ENCODE data around the gene POLR1A.
A peak's percentile ranks its signal among the peaks of the same experiment; 100 is the strongest.

POLR1A gene

DNA sequence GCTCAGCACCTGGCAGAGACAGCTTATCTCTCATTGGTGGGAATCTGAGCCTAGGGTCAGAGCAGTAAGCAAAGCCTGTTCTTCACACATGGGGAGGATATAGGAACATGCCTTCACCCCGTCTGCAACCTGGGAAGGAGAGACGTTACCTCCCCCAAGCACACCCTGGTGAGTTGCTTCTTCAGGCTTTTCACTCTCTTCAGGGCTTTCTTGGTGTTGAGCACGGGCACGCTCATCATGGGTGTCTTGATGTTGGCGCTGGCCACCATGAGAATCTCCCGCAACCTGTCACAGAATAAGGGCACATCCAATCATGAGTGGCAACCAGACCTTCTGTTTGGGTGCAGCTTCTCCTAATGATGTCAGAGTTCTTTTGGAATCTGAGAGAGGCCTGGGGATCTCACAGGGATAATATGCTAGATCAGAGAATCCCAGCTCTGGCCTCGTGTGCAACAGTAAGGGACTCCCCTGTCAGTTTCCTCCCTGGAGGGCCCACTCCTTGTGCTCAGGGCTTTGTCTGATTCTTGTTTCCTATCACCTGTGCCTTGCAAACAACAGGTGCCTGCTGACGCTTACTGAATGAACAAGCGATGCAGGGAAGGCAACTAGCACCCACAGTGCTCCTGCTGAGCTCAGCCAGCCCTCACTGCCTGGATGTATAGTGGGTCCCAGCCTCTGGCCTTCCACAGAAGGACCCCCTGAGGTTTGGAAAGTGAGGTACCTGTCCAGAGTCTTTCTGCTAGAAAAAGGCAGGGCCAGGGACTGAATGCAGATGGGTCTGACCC is 66.3 kb downstream of the POLR1A start:
- ATAC-seq (ENCODE audit: low read depth) (no peak), DNase-seq (ENCODE audit: low spot score) (no peak)
- TF ChIP-seq, protein P1, sequence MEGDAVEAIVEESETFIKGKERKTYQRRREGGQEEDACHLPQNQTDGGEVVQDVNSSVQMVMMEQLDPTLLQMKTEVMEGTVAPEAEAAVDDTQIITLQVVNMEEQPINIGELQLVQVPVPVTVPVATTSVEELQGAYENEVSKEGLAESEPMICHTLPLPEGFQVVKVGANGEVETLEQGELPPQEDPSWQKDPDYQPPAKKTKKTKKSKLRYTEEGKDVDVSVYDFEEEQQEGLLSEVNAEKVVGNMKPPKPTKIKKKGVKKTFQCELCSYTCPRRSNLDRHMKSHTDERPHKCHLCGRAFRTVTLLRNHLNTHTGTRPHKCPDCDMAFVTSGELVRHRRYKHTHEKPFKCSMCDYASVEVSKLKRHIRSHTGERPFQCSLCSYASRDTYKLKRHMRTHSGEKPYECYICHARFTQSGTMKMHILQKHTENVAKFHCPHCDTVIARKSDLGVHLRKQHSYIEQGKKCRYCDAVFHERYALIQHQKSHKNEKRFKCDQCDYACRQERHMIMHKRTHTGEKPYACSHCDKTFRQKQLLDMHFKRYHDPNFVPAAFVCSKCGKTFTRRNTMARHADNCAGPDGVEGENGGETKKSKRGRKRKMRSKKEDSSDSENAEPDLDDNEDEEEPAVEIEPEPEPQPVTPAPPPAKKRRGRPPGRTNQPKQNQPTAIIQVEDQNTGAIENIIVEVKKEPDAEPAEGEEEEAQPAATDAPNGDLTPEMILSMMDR (IDR thresholded peaks at IDR 0.05; ENCODE audit: poor library complexity, severe bottlenecking): no peak
- no peak overlapping the region for H3K27ac ChIP-seq (ENCODE audit: poor library complexity, severe bottlenecking)
- peaks cover 6% of the 10 kb centered on the region for H3K4me1 ChIP-seq (ENCODE audit: insufficient read depth, poor library complexity, severe bottlenecking)
- H3K4me3 ChIP-seq (ENCODE audit: severe bottlenecking): no peak overlapping the region
- H3K27me3 ChIP-seq (ENCODE audit: insufficient read depth, poor library complexity, severe bottlenecking): no peaks in the 10 kb centered on the region
- no peaks in the 10 kb centered on the region for H3K9me3 ChIP-seq (ENCODE audit: severe bottlenecking)
- peaks cover 79% of the 10 kb centered on the region for H3K36me3 ChIP-seq (ENCODE audit: low read depth)

DNA sequence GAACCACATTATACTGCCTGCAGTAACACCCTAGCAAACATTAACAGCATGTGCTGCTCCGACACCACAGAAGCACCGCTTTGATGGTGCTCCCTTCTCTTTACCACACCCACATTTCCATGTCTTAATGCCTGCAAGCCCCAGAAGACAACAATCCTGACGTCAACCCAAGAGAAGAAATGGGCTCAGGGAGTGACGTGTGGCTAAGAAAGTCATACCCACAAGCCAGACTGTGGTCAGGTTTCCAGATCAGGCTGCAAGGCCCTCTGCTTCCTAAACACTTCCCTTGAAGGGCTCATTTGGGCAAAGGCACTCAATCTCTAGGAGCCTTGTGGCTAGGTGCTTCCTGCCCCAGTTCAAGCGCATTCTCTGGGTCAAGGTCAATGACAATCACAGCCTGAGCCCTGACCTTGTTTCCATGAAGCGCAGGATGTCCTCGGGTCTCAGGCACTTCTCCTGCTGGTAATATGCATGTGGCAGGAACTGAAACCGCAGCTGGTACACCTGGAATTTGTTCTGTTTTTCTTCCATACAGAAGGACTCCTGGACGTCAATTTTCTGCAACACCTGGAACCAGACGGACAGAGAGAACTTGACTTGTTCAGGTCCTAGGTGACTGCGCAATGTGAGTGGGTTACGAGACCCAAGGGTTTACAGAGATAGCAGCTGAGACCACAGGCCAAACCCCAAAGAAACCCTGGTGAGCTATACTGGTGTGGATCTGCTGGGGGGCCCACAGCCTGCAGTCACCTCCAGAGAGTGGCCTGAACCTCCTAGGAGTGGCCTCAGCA is 67.2 kb downstream of the POLR1A start:
- Histone ChIP-seq H3K36me3 (ENCODE audit: low read depth) (peaks cover 76% of the 10 kb centered on the region), H3K4me3 (ENCODE audit: severe bottlenecking) (no peak overlapping the region), H3K27me3 (ENCODE audit: insufficient read depth, poor library complexity, severe bottlenecking) (no peaks in the 10 kb centered on the region), H3K27ac (ENCODE audit: poor library complexity, severe bottlenecking) (no peak overlapping the region), H3K9me3 (ENCODE audit: severe bottlenecking) (no peaks in the 10 kb centered on the region), H3K4me1 (ENCODE audit: insufficient read depth, poor library complexity, severe bottlenecking) (peaks cover 6% of the 10 kb centered on the region)
- ATAC-seq (ENCODE audit: low read depth): no peak
- TF ChIP-seq, protein P1 (IDR thresholded peaks at IDR 0.05; ENCODE audit: poor library complexity, severe bottlenecking): no peak
- DNase-seq (ENCODE audit: low spot score): no peak

DNA sequence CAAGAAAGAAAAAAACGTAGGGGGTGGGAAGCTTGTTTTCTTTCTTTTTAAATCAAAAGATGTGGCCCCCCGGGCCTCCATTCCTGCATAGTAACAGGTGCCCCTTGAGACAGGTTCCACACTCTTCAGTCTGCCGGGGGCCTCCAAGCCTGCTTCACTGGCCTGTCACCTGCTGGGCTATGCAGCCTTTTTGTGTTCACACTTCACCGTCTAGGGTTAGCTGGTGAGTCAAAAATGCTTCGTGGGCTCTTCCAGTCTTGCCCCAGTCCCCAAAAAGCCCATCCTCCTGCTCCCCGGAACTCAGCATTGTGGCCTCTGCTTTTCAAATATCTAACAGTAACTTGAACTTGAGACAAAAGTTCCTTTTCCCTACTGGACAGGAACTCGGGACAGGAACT is 67.9 kb downstream of the POLR1A start:
- Histone ChIP-seq H3K27me3 (ENCODE audit: insufficient read depth, poor library complexity, severe bottlenecking) (no peaks in the 10 kb centered on the region), H3K36me3 (ENCODE audit: low read depth) (peaks cover 76% of the 10 kb centered on the region), H3K27ac (ENCODE audit: poor library complexity, severe bottlenecking) (no peak overlapping the region)

DNA sequence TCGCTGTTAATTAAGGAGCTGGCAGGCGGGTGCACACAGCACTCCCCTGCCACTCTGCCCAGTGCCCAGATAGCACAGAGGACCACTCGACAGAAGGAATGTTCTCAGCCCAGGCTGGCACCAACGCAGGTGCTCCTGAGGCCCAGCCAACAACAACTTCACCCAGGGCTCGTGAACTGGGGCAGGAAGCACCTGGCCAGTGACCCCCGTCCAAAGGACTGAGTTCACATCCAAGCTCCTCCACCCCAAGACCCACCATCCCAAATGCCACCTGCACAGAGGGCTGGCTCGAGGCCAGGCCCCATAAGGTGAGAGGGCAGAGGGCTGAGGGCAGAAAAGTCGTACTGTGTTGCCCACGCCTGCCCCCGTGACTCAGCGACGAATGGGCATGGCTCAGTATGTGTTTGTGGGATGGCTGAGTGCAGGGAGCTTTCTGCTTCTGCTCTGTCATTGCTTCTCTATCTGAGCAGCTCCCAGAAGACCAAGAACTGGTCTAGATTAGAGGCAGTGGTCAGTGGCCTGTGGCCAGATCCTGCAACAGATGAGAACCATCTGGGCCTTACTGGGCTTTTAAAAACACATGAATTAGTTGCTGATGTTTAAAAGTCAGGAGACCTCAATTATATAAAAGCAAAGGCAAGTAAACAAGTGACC is 68.4 kb downstream of the POLR1A start:
- Histone ChIP-seq H3K9me3 (ENCODE audit: severe bottlenecking) (no peaks in the 10 kb centered on the region), H3K4me3 (ENCODE audit: severe bottlenecking) (no peak overlapping the region), H3K4me1 (ENCODE audit: insufficient read depth, poor library complexity, severe bottlenecking) (peaks cover 6% of the 10 kb centered on the region), H3K27ac (ENCODE audit: poor library complexity, severe bottlenecking) (no peak overlapping the region), H3K36me3 (ENCODE audit: low read depth) (peaks cover 78% of the 10 kb centered on the region), H3K27me3 (ENCODE audit: insufficient read depth, poor library complexity, severe bottlenecking) (no peaks in the 10 kb centered on the region)
- DNase-seq (ENCODE audit: low spot score): no peak
- ATAC-seq (ENCODE audit: low read depth): no peak
- TF ChIP-seq, protein P1 (IDR thresholded peaks at IDR 0.05; ENCODE audit: poor library complexity, severe bottlenecking): no peak

More for the DNA sequence above, 67.9 kb downstream of the POLR1A start:
- DNase-seq (ENCODE audit: low spot score): peak; percentile 16
- no peak for ATAC-seq (ENCODE audit: low read depth)
- Histone ChIP-seq H3K4me1 (ENCODE audit: insufficient read depth, poor library complexity, severe bottlenecking) (peaks cover 6% of the 10 kb centered on the region), H3K4me3 (ENCODE audit: severe bottlenecking) (no peak overlapping the region), H3K9me3 (ENCODE audit: severe bottlenecking) (no peaks in the 10 kb centered on the region)
- TF ChIP-seq, protein P1 (IDR thresholded peaks at IDR 0.05; ENCODE audit: poor library complexity, severe bottlenecking): no peak
